ENCODE data around the gene ACADM. TPM values are rescaled to one million over a fixed set of nuclear protein-coding genes. Genes with fewer than 3 reads are reported as not detected.

The ACADM gene
- total RNA-seq, 1 experiment from 2014 or later = 37.9 TPM

- TF ChIP-seq, protein P1, sequence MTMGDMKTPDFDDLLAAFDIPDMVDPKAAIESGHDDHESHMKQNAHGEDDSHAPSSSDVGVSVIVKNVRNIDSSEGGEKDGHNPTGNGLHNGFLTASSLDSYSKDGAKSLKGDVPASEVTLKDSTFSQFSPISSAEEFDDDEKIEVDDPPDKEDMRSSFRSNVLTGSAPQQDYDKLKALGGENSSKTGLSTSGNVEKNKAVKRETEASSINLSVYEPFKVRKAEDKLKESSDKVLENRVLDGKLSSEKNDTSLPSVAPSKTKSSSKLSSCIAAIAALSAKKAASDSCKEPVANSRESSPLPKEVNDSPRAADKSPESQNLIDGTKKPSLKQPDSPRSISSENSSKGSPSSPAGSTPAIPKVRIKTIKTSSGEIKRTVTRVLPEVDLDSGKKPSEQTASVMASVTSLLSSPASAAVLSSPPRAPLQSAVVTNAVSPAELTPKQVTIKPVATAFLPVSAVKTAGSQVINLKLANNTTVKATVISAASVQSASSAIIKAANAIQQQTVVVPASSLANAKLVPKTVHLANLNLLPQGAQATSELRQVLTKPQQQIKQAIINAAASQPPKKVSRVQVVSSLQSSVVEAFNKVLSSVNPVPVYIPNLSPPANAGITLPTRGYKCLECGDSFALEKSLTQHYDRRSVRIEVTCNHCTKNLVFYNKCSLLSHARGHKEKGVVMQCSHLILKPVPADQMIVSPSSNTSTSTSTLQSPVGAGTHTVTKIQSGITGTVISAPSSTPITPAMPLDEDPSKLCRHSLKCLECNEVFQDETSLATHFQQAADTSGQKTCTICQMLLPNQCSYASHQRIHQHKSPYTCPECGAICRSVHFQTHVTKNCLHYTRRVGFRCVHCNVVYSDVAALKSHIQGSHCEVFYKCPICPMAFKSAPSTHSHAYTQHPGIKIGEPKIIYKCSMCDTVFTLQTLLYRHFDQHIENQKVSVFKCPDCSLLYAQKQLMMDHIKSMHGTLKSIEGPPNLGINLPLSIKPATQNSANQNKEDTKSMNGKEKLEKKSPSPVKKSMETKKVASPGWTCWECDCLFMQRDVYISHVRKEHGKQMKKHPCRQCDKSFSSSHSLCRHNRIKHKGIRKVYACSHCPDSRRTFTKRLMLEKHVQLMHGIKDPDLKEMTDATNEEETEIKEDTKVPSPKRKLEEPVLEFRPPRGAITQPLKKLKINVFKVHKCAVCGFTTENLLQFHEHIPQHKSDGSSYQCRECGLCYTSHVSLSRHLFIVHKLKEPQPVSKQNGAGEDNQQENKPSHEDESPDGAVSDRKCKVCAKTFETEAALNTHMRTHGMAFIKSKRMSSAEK (CRISPR knock-in tag; IDR thresholded peaks at IDR 0.05; ENCODE audit: borderline replicate concordance) = 0 out of 2 replicates have a peak, but pooled peaks have one; percentile 7
- TF ChIP-seq NR3C1 (CRISPR knock-in tag; conservative IDR thresholded peaks at IDR 0.05; ENCODE audit: low read depth) (no peak), SMAD3 (CRISPR knock-in tag; IDR thresholded peaks at IDR 0.05; ENCODE audit: borderline replicate concordance) (peak; percentile 51; the same call in 1 of the 2 replicates), ESRRA (CRISPR knock-in tag; IDR thresholded peaks at IDR 0.05; ENCODE audit: borderline replicate concordance) (no peak), GABPB1 (CRISPR knock-in tag; IDR thresholded peaks at IDR 0.05) (peak; percentile 53; the same call in 1 of the 2 replicates), ETV6 (CRISPR knock-in tag; IDR thresholded peaks at IDR 0.05) (peak; percentile 66; the same call in 1 of the 2 replicates), ZNF425 (CRISPR knock-in tag; conservative IDR thresholded peaks at IDR 0.05) (peak; percentile 66), ERG (CRISPR knock-in tag; IDR thresholded peaks at IDR 0.05) (peak; percentile 68; the same call in 1 of the 2 replicates)
- TF ChIP-seq, protein P2, sequence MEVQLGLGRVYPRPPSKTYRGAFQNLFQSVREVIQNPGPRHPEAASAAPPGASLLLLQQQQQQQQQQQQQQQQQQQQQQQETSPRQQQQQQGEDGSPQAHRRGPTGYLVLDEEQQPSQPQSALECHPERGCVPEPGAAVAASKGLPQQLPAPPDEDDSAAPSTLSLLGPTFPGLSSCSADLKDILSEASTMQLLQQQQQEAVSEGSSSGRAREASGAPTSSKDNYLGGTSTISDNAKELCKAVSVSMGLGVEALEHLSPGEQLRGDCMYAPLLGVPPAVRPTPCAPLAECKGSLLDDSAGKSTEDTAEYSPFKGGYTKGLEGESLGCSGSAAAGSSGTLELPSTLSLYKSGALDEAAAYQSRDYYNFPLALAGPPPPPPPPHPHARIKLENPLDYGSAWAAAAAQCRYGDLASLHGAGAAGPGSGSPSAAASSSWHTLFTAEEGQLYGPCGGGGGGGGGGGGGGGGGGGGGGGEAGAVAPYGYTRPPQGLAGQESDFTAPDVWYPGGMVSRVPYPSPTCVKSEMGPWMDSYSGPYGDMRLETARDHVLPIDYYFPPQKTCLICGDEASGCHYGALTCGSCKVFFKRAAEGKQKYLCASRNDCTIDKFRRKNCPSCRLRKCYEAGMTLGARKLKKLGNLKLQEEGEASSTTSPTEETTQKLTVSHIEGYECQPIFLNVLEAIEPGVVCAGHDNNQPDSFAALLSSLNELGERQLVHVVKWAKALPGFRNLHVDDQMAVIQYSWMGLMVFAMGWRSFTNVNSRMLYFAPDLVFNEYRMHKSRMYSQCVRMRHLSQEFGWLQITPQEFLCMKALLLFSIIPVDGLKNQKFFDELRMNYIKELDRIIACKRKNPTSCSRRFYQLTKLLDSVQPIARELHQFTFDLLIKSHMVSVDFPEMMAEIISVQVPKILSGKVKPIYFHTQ (CRISPR knock-in tag; IDR thresholded peaks at IDR 0.05) = 0 out of 2 replicates have a peak, but pooled peaks have one; percentile 31
Observed at GRCh38 chr1:75785983-75786853, 61.7 kb downstream of the ACADM start, which contains the start of gene RABGGTB (continued).

DNA sequence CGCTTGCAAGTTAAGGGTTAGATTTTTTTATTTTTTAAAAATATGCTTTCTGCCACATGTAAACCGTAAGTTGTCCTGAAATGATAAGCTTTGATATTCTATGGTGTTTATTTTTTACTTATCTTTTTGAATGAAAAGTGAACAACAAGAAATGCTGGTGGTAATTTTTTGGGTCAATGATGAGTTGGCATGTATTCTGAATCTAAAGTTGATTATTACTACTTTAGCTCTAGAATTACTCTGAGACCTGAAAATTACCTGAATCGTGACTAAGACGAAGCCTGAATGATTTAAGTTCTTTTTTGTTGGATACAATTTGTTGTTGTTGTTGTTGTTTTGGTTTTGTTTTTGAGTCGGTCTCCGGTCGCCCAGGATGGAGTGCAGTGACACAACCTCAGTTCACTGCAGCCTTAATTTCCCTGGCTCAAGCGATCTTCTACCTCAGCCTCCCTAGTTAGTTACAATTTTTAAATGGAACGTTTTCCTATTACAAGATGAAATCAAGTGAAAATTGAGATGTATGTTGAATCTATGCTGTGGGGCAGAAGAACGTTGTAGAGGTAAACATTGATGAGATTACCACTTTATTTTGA lies 62.5 kb downstream of the ACADM start:
- H3K27me3 Mint-ChIP-seq (ENCODE audit: low read depth) = no peaks in the 10 kb centered on the region
- DNase-seq (ENCODE audit: low spot score) = no peak
- no peaks in the 10 kb centered on the region for H3K9me3 Mint-ChIP-seq
- peak overlapping the region; percentile 99 for H3K4me3 Mint-ChIP-seq
- ATAC-seq = no peak
- peak overlapping the region; percentile 97 for H3K27ac Mint-ChIP-seq
- H3K36me3 Mint-ChIP-seq = peaks cover 60% of the 10 kb centered on the region
- peaks cover 36% of the 10 kb centered on the region for H3K4me1 Mint-ChIP-seq
- ChIA-PET POLR2A (interaction anchor here (1.6 kb wide), 1 partner anchor 10 kb away, joined by 12 read pairs; the partner anchor contains the start of gene MSH4), CTCF (interaction anchor here (0.7 kb wide), 1 partner anchor 172 kb away, joined by 3 read pairs; no protein-coding TSS in a partner anchor)
- TF ChIP-seq SMAD4 (CRISPR knock-in tag; IDR thresholded peaks at IDR 0.05) (no peak), KAT7 (CRISPR knock-in tag; IDR thresholded peaks at IDR 0.05; ENCODE audit: borderline replicate concordance) (0 out of 2 replicates have a peak, but pooled peaks have one; percentile 33)

Data from WTC11 (cell line).